Breast epithelium (tissue), 4 donors: ENCODE results near the gene RAMP2. TPM values are rescaled to one million over a fixed set of nuclear protein-coding genes. Genes with fewer than 3 reads are reported as not detected.

Experiments
- DNase-seq, 2 donors: peaks; one replicate each; pipeline ENCODE4 v3.0.0-alpha.2; 2019; ENCODE audit warnings: low spot score in 2 of 2
- H3K27ac ChIP-seq, 2 donors: fragments of 200-600 bp; sonication (generic) in 1 of 2; one replicate each; pipeline ENCODE4 v1.5.1; 2016 to 2019; ENCODE audit warnings: mild to moderate bottlenecking in 1 of 2
- H3K27me3 ChIP-seq, 2 donors: fragments of 200-600 bp; sonication (generic) in 1 of 2; one replicate each; pipeline versions ENCODE4 v1.5.1 to v1.6.0; 2017 to 2019; ENCODE audit warnings: control low read depth in 1 of 2, mild to moderate bottlenecking in 1 of 2
- H3K36me3 ChIP-seq: fragments of 200-600 bp; one replicate; pipeline ENCODE4 v1.5.1; 2019
- H3K4me1 ChIP-seq, 2 donors: fragments of 200-600 bp; sonication (generic); one replicate each; pipeline ENCODE4 v1.5.1; 2016 to 2019; ENCODE audit warnings: control low read depth in 1 of 2
- H3K4me3 ChIP-seq, 3 donors: fragments of 200-600 bp; sonication (generic); 1 replicate in 2 of 3; 2 replicates in 1 of 3; pipeline ENCODE4 v1.5.1; 2016 to 2019; ENCODE audit warnings: mild to moderate bottlenecking in 3 of 3, moderate library complexity in 2 of 3
- H3K9me3 ChIP-seq, 2 donors: fragments of 200-600 bp; sonication (generic) in 1 of 2; one replicate each; pipeline ENCODE4 v1.5.1; 2016 to 2019; ENCODE audit warnings: control low read depth in 1 of 2
- POLR2A ChIP-seq: fragments of 450-650 bp; IDR thresholded peaks from one replicate; pipeline ENCODE4 v1.6.1; 2016; ENCODE audit warnings: antibody characterized with exemption, mild to moderate bottlenecking, moderate library complexity
- POLR2AphosphoS5 ChIP-seq, 3 donors: sonication (generic); formaldehyde crosslinking; IDR thresholded peaks; one replicate each; pipeline ENCODE4 v1.6.1; 2017; ENCODE audit warnings: antibody characterized with exemption in 3 of 3
- intact Hi-C: fragments of 100-400 bp; cut with DNase I; formaldehyde crosslinking; loops from one replicate; pipeline ENCODE4 v1.15.1; 2023; ENCODE audit warnings: low total_unique reads
- total RNA-seq, 3 donors: library from RNA; depleted of rRNA; stranded (reverse); fragments of >200 nt; gene quantifications; one replicate each; pipeline ENCODE4 v1.1.0, GENCODE V29; 2016
- TF ChIP-seq, protein P1 (sequence below), 3 donors: fragments of 450-650 bp; IDR thresholded peaks; one replicate each; pipeline ENCODE4 v1.5.1; 2016 to 2017; ENCODE audit warnings: antibody characterized with exemption in 3 of 3, mild to moderate bottlenecking in 3 of 3, moderate library complexity in 3 of 3

The RAMP2 gene
- total RNA-seq, 3 donors from 2014 or later, result 17.9 to 245 (median 29.5) TPM

DNA sequence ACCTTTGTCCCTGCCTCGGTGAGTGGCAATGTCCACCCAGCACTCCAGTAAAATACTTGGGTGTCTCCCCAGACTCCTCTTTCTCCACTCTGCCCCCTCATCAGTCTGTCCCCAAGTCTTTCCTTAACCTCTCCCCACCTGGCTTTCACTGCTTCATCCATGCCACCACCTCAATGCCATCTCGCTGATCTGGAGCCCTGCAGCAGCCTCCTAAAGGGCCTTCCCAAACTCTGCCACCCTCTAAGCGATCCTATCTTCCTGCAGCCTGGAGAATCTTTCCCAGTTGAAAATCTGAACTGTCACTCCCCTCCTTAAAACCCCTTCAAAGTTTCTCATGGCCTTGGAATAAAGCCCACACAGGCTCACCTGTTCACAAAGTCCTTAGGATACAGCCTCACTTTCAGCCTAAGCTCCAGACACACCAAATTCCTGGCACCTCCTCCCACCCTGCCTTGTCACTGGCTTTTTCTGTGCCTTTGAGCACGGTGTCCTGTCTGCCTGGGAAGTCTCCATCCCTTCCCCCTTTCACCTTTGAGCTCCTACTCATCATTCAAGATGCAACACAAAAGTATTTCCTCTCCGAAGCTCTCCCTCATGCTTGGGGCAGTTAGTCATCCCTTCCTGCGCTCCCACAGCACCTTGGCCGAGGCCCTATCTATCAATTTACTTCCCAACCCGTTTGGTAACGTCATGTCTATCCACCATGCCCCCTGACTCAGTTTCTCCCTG is 22.2 kb downstream of the RAMP2 start:
- Histone ChIP-seq H3K4me1 (no peaks in the 10 kb centered on the region), H3K27me3 (peaks cover 0 to 39% of the 10 kb centered on the region in 2 donors)
- intact Hi-C loops, result no loop called here

DNA sequence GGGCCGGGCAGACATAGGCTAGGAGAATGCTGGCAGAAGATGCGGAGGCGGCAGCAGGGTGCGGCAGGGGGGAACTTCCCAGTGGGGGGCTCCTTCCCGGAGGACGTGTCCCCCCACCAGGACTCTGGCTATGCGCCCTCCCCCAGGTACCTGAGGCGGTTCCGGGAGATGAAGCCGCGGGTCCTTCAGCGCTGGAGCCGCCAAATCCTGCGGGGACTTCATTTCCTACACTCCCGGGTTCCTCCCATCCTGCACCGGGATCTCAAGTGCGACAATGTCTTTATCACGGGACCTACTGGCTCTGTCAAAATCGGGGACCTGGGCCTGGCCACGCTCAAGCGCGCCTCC is 22.7 kb downstream of the RAMP2 start:
- DNase-seq, result no peak
- Histone ChIP-seq H3K27me3 (peaks cover 0 to 39% of the 10 kb centered on the region in 2 donors), H3K4me3 (no peak overlapping the region), H3K4me1 (no peaks in the 10 kb centered on the region), H3K36me3 (no peaks in the 10 kb centered on the region), H3K27ac (no peak overlapping the region), H3K9me3 (no peaks in the 10 kb centered on the region)
- TF ChIP-seq, protein P1, sequence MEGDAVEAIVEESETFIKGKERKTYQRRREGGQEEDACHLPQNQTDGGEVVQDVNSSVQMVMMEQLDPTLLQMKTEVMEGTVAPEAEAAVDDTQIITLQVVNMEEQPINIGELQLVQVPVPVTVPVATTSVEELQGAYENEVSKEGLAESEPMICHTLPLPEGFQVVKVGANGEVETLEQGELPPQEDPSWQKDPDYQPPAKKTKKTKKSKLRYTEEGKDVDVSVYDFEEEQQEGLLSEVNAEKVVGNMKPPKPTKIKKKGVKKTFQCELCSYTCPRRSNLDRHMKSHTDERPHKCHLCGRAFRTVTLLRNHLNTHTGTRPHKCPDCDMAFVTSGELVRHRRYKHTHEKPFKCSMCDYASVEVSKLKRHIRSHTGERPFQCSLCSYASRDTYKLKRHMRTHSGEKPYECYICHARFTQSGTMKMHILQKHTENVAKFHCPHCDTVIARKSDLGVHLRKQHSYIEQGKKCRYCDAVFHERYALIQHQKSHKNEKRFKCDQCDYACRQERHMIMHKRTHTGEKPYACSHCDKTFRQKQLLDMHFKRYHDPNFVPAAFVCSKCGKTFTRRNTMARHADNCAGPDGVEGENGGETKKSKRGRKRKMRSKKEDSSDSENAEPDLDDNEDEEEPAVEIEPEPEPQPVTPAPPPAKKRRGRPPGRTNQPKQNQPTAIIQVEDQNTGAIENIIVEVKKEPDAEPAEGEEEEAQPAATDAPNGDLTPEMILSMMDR (IDR thresholded peaks at IDR 0.05), result no peak
- no peak for TF ChIP-seq POLR2AphosphoS5 (IDR thresholded peaks at IDR 0.05)
- TF ChIP-seq POLR2A, result no peak
- intact Hi-C loops, result no loop called here

More for the DNA sequence above, 22.2 kb downstream of the RAMP2 start:
- DNase-seq, result no peak
- H3K36me3 ChIP-seq, result peaks cover under 1% of the 10 kb centered on the region
- H3K4me3 ChIP-seq, result no peak overlapping the region
- H3K9me3 ChIP-seq, result no peaks in the 10 kb centered on the region
- H3K27ac ChIP-seq, result no peak overlapping the region
- no peak for TF ChIP-seq POLR2AphosphoS5 (IDR thresholded peaks at IDR 0.05)

DNA sequence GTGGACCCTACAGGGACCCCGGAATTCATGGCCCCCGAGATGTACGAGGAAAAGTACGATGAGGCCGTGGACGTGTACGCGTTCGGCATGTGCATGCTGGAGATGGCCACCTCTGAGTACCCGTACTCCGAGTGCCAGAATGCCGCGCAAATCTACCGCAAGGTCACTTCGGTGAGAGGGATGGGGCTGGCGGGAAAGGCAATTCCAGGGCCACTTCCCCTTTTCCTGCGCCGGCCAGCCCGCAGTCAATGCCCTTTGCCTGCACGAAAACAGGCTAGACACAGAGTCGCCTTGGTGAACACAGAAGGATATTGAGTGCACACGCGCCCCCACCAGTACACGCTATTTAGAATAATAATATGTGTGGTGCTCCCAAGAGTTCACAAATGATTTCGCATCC is 23.4 kb downstream of the RAMP2 start:
- no peaks in the 10 kb centered on the region for H3K9me3 ChIP-seq
- no peak overlapping the region for H3K27ac ChIP-seq
- no peak for DNase-seq
- no peaks in the 10 kb centered on the region for H3K36me3 ChIP-seq
- intact Hi-C loops, result no loop called here
- H3K4me1 ChIP-seq, result no peaks in the 10 kb centered on the region
- no peak overlapping the region for H3K4me3 ChIP-seq
- H3K27me3 ChIP-seq, result peaks cover 0 to 39% of the 10 kb centered on the region in 2 donors
- TF ChIP-seq POLR2AphosphoS5 (IDR thresholded peaks at IDR 0.05), result no peak
- TF ChIP-seq, protein P1 (IDR thresholded peaks at IDR 0.05), result no peak
- no peak for TF ChIP-seq POLR2A

DNA sequence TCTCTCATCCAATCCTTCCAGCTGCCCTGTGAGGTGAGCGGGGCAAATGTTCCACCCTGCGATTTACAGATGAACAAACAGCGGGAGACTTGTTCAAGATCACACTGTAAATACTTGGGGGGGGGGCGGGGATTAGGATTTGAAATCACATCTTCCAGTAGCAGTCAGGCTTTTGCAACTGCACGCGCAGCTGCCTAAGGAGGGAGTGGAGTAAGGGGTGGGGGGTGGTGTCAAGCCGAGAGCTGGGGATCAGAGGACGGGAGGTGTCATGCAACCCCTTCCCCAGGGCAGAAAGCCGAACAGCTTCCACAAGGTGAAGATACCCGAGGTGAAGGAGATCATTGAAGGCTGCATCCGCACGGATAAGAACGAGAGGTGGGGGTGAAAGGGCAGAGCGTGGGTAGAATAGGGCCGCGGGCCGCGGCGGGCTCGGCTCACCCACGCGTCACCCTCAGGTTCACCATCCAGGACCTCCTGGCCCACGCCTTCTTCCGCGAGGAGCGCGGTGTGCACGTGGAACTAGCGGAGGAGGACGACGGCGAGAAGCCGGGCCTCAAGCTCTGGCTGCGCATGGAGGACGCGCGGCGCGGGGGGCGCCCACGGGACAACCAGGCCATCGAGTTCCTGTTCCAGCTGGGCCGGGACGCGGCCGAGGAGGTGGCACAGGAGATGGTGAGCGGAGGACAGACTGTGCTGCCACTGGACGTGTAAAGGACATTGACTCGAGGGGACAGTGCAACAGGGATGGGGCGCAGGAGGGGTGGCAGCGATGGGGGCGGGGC is 24.0 kb downstream of the RAMP2 start:
- Histone ChIP-seq H3K36me3 (no peaks in the 10 kb centered on the region), H3K4me1 (no peaks in the 10 kb centered on the region), H3K27ac (no peak overlapping the region), H3K4me3 (no peak overlapping the region), H3K27me3 (peaks cover 0 to 39% of the 10 kb centered on the region in 2 donors), H3K9me3 (no peaks in the 10 kb centered on the region)
- no peak for DNase-seq
- TF ChIP-seq POLR2A, result no peak
- TF ChIP-seq POLR2AphosphoS5 (IDR thresholded peaks at IDR 0.05), result no peak
- TF ChIP-seq, protein P1 (IDR thresholded peaks at IDR 0.05), result no peak
- intact Hi-C loops, result no loop called here

DNA sequence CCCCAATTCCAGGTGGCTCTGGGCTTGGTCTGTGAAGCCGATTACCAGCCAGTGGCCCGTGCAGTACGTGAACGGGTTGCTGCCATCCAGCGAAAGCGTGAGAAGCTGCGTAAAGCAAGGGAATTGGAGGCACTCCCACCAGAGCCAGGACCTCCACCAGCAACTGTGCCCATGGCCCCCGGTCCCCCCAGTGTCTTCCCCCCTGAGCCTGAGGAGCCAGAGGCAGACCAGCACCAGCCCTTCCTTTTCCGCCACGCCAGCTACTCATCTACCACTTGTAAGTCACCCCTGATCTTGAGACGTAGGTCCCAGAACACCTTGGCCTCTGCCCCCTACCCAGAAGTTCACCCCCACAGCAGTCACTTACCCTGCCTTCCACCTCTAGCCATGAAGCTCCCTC is 26.2 kb downstream of the RAMP2 start:
- Histone ChIP-seq H3K4me3 (no peak overlapping the region), H3K9me3 (no peaks in the 10 kb centered on the region), H3K27me3 (peaks cover 0 to 31% of the 10 kb centered on the region in 2 donors), H3K4me1 (no peaks in the 10 kb centered on the region), H3K27ac (no peak overlapping the region), H3K36me3 (no peaks in the 10 kb centered on the region)
- TF ChIP-seq, protein P1 (IDR thresholded peaks at IDR 0.05), result no peak
- TF ChIP-seq POLR2A, result no peak
- TF ChIP-seq POLR2AphosphoS5 (IDR thresholded peaks at IDR 0.05), result no peak
- intact Hi-C loops, result no loop called here
- DNase-seq, result no peak
